GM23338 (cell line): ENCODE measurements around the gene CHST6. TPM values are rescaled to one million over a fixed set of nuclear protein-coding genes. Genes with fewer than 3 reads are reported as not detected.
A peak's percentile ranks its signal among the peaks of the same experiment; 100 is the strongest.

Experiments
- ATAC-seq: fragments of 200-7000 bp; cut with Tn5 transposase; 3 replicates; pipeline ENCODE4 v1.9.1; 2020
- DNase-seq: peaks from one replicate; pipeline ENCODE4 v3.0.0-alpha.2; 2015; ENCODE audit warnings: low spot score
- H2AFZ ChIP-seq: fragments of 200-600 bp; sonication (generic); 2 replicates; pipeline ENCODE4 v1.8.0; 2016; ENCODE audit warnings: antibody characterized with exemption, mild to moderate bottlenecking, moderate library complexity
- H3F3A ChIP-seq: fragments of 200-600 bp; sonication (generic); replicated peaks from 2 replicates; pipeline ENCODE4 v1.8.0; 2017; ENCODE audit warnings: antibody characterized with exemption, mixed run types, low read depth
- H3K27ac ChIP-seq: fragments of 200-600 bp; sonication (generic); 2 replicates; pipeline ENCODE4 v1.6.1; 2016; ENCODE audit warnings: low read depth
- H3K27me3 ChIP-seq: fragments of 200-600 bp; sonication (generic); 2 replicates; pipeline ENCODE4 v1.8.0; 2016; ENCODE audit warnings: mild to moderate bottlenecking, mixed run types, moderate library complexity; ENCODE audit not compliant: insufficient read depth
- H3K36me3 ChIP-seq: fragments of 200-600 bp; sonication (generic); 2 replicates; pipeline ENCODE4 v1.8.0; 2016; ENCODE audit warnings: mild to moderate bottlenecking; ENCODE audit not compliant: insufficient read depth
- H3K4me1 ChIP-seq: fragments of 200-600 bp; sonication (generic); 2 replicates; pipeline ENCODE4 v1.8.0; 2016; ENCODE audit warnings: mild to moderate bottlenecking, moderate library complexity; ENCODE audit not compliant: insufficient read depth
- H3K4me2 ChIP-seq: fragments of 200-600 bp; sonication (generic); 2 replicates; pipeline ENCODE4 v1.7.1; 2017; ENCODE audit warnings: mixed run types
- H3K4me3 ChIP-seq: fragments of 200-600 bp; sonication (generic); 2 replicates; pipeline ENCODE4 v1.6.1; 2016; ENCODE audit warnings: mixed run types
- H3K79me2 ChIP-seq: fragments of 200-600 bp; sonication (generic); replicated peaks from 2 replicates; pipeline ENCODE4 v1.8.0; 2017; ENCODE audit warnings: mild to moderate bottlenecking; ENCODE audit not compliant: insufficient read depth
- H3K9me2 ChIP-seq: fragments of 200-600 bp; sonication (generic); 2 replicates; pipeline ENCODE4 v1.8.0; 2017; ENCODE audit not compliant: insufficient read depth
- H4K20me1 ChIP-seq: fragments of 200-600 bp; sonication (generic); replicated peaks from 2 replicates; pipeline ENCODE4 v1.8.0; 2017; ENCODE audit warnings: mild to moderate bottlenecking; ENCODE audit not compliant: insufficient read depth
- H3K27ac Mint-ChIP-seq: 2 replicates; pipeline ENCODE4 v1.8.0; 2020; ENCODE audit warnings: inconsistent platforms, mild to moderate bottlenecking, moderate library complexity, mixed read lengths
- H3K27me3 Mint-ChIP-seq: 3 replicates; pipeline ENCODE4 v1.8.0; 2022; ENCODE audit warnings: low read depth, mild to moderate bottlenecking, moderate library complexity, mixed read lengths, inconsistent platforms; ENCODE audit not compliant: insufficient read depth, poor library complexity
- H3K36me3 Mint-ChIP-seq: 3 replicates; pipeline ENCODE4 v1.8.0; 2021; ENCODE audit warnings: low read depth, mild to moderate bottlenecking, inconsistent platforms, moderate library complexity, mixed read lengths
- H3K4me1 Mint-ChIP-seq: 3 replicates; pipeline ENCODE4 v1.8.0; 2020; ENCODE audit warnings: mild to moderate bottlenecking, inconsistent platforms, mixed read lengths
- H3K4me3 Mint-ChIP-seq: 3 replicates; pipeline ENCODE4 v1.8.0; 2021; ENCODE audit warnings: moderate library complexity, mild to moderate bottlenecking, inconsistent platforms, mixed read lengths
- H3K9me3 Mint-ChIP-seq: 3 replicates; pipeline ENCODE4 v1.8.0; 2020; ENCODE audit warnings: moderate library complexity, mild to moderate bottlenecking, inconsistent platforms, mixed read lengths
- CREB1 ChIP-seq: fragments of 250-450 bp; sonication (Bioruptor Pico); IDR thresholded peaks from 2 replicates; pipeline ENCODE4 v1.5.0; 2020; ENCODE audit warnings: low read depth, mild to moderate bottlenecking, moderate library complexity
- EZH2 ChIP-seq: fragments of 200-600 bp; sonication (generic); IDR thresholded peaks from one replicate; pipeline ENCODE4 v1.8.0; 2017; ENCODE audit warnings: antibody characterized with exemption, mild to moderate bottlenecking, low read depth; ENCODE audit not compliant: unreplicated experiment
- EZH2phosphoT487 ChIP-seq: fragments of 200-600 bp; sonication (generic); IDR thresholded peaks from one replicate; pipeline ENCODE4 v1.8.1; 2018; ENCODE audit warnings: antibody characterized with exemption; ENCODE audit not compliant: unreplicated experiment
- JUNB ChIP-seq: IDR thresholded peaks from one replicate; pipeline ENCODE4 v1.6.1; 2016; ENCODE audit warnings: antibody characterized with exemption; ENCODE audit not compliant: unreplicated experiment
- NANOG ChIP-seq: IDR thresholded peaks from 2 replicates; pipeline ENCODE4 v1.6.1; 2016; ENCODE audit warnings: antibody characterized with exemption, borderline replicate concordance
- POLR2AphosphoS5 ChIP-seq: IDR thresholded peaks from 2 replicates; pipeline ENCODE4 v1.6.1; 2016; ENCODE audit warnings: antibody characterized with exemption, low read depth
- STAT1 ChIP-seq: IDR thresholded peaks from one replicate; pipeline ENCODE4 v1.6.1; 2016; ENCODE audit warnings: antibody characterized with exemption; ENCODE audit not compliant: unreplicated experiment
- ZNF114 ChIP-seq: fragments of 250-450 bp; sonication (Bioruptor Pico); IDR thresholded peaks from 2 replicates; pipeline ENCODE4 v1.5.0; 2020; ENCODE audit warnings: mild to moderate bottlenecking, moderate library complexity
- ZNF331 ChIP-seq: fragments of 250-450 bp; sonication (Bioruptor Pico); IDR thresholded peaks from 2 replicates; pipeline ENCODE4 v1.5.0; 2020; ENCODE audit warnings: low read depth, mild to moderate bottlenecking, moderate library complexity
- polyA plus RNA-seq: library from polyadenylated mRNA; unstranded; fragments of >200 nt; fragmentation: Nextera tagmentation; extraction: Ambion mirVana; gene quantifications from 2 replicates; pipeline ENCODE4 v1.2.1, GENCODE V29; 2016
- total RNA-seq: library from RNA; depleted of rRNA; stranded (reverse); fragments of >200 nt; shearing (Covaris generic); gene quantifications from 2 replicates; pipeline ENCODE4 v1.2.3, GENCODE V29; 2014
- TF ChIP-seq, protein P1 (sequence below): fragments of 250-450 bp; sonication (Bioruptor Pico); IDR thresholded peaks from 2 replicates; pipeline ENCODE4 v1.5.0; 2020; ENCODE audit warnings: mild to moderate bottlenecking, moderate library complexity
- TF ChIP-seq, protein P2 (sequence below), 2 experiments: fragments of 200-600 bp in 1 of 2; sonication (generic) in 1 of 2; conservative IDR thresholded peaks; 2 replicates each; pipeline versions ENCODE4 v1.5.1 to v1.6.1; 2016 to 2017; ENCODE audit warnings: antibody characterized with exemption in 2 of 2, low read depth in 2 of 2, mild to moderate bottlenecking in 2 of 2, moderate library complexity in 1 of 2
- TF ChIP-seq, protein P3 (sequence below): IDR thresholded peaks from 2 replicates; pipeline ENCODE4 v1.6.1; 2016; ENCODE audit warnings: antibody characterized with exemption
- TF ChIP-seq, protein P4 (sequence below): IDR thresholded peaks from one replicate; pipeline ENCODE4 v1.6.1; 2018; ENCODE audit warnings: antibody characterized with exemption; ENCODE audit not compliant: unreplicated experiment

CHST6 gene
- total and polyA plus RNA-seq, 2 experiments from 2014 or later: 2.7 to 22.2 TPM

DNA sequence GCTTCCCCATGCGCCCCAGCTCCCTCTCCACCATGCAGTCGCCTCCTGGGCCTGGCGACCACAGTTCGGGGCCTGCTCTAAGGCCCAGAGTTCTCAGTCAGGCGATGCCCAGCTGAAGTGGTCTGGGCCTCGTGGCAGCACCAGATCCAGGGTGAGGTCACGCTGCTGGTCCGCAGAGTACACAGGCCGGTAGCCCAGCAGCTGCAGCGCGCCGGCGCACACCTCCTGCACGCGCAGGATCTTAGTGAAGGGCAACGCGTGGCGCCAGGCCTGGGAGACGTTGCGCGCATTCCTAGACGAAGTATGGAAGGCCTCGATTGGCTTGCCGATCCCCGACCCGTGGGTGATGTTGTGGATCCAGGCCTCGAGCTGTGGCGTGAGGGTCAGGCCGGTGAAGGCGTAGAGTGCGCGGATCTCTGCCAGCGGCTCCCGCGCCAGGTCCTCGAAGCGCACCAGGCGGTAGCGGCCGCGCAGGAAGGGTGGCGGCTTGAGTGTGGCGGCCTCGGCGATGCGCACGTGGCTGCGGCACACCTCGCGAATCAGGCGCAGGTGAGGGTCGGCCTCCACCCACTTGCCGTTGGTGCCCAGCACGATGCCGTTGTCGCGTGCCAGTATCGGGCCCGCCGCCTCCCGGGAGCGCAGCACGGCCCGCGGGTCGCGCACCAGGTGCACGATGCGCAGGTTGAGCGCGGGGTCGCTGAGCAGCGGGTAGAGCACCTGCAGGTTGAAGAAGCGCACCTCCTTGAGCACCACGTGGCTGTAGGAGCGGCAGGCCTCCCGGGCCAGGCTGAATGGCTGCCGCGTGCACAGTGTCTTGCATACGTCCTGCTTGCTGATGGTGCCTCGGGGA, 34.0 kb upstream of the CHST6 start:
- Histone ChIP-seq H2AFZ (peak overlapping the region; percentile 28; the same call in 1 of the 2 replicates), H4K20me1 (no peaks in the 10 kb centered on the region), H3K36me3 (no peaks in the 10 kb centered on the region), H3K9me2 (no peaks in the 10 kb centered on the region), H3K4me3 (no peak overlapping the region), H3K27me3 (no peaks in the 10 kb centered on the region), H3K4me1 (no peaks in the 10 kb centered on the region), H3F3A (no peaks in the 10 kb centered on the region), H3K4me2 (no peak overlapping the region), H3K79me2 (no peaks in the 10 kb centered on the region), H3K27ac (no peak overlapping the region)
- H3K27me3 Mint-ChIP-seq: peaks cover 14% of the 10 kb centered on the region
- H3K9me3 Mint-ChIP-seq: peaks cover 3% of the 10 kb centered on the region; the same call in 1 of the 3 replicates
- TF ChIP-seq POLR2AphosphoS5 (no peak), ZNF331 (CRISPR knock-in tag) (no peak), EZH2phosphoT487 (no peak), EZH2 (no peak), NANOG (no peak), CREB1 (CRISPR knock-in tag) (no peak), ZNF114 (no peak), STAT1 (no peak), JUNB (no peak)
- TF ChIP-seq, protein P1, sequence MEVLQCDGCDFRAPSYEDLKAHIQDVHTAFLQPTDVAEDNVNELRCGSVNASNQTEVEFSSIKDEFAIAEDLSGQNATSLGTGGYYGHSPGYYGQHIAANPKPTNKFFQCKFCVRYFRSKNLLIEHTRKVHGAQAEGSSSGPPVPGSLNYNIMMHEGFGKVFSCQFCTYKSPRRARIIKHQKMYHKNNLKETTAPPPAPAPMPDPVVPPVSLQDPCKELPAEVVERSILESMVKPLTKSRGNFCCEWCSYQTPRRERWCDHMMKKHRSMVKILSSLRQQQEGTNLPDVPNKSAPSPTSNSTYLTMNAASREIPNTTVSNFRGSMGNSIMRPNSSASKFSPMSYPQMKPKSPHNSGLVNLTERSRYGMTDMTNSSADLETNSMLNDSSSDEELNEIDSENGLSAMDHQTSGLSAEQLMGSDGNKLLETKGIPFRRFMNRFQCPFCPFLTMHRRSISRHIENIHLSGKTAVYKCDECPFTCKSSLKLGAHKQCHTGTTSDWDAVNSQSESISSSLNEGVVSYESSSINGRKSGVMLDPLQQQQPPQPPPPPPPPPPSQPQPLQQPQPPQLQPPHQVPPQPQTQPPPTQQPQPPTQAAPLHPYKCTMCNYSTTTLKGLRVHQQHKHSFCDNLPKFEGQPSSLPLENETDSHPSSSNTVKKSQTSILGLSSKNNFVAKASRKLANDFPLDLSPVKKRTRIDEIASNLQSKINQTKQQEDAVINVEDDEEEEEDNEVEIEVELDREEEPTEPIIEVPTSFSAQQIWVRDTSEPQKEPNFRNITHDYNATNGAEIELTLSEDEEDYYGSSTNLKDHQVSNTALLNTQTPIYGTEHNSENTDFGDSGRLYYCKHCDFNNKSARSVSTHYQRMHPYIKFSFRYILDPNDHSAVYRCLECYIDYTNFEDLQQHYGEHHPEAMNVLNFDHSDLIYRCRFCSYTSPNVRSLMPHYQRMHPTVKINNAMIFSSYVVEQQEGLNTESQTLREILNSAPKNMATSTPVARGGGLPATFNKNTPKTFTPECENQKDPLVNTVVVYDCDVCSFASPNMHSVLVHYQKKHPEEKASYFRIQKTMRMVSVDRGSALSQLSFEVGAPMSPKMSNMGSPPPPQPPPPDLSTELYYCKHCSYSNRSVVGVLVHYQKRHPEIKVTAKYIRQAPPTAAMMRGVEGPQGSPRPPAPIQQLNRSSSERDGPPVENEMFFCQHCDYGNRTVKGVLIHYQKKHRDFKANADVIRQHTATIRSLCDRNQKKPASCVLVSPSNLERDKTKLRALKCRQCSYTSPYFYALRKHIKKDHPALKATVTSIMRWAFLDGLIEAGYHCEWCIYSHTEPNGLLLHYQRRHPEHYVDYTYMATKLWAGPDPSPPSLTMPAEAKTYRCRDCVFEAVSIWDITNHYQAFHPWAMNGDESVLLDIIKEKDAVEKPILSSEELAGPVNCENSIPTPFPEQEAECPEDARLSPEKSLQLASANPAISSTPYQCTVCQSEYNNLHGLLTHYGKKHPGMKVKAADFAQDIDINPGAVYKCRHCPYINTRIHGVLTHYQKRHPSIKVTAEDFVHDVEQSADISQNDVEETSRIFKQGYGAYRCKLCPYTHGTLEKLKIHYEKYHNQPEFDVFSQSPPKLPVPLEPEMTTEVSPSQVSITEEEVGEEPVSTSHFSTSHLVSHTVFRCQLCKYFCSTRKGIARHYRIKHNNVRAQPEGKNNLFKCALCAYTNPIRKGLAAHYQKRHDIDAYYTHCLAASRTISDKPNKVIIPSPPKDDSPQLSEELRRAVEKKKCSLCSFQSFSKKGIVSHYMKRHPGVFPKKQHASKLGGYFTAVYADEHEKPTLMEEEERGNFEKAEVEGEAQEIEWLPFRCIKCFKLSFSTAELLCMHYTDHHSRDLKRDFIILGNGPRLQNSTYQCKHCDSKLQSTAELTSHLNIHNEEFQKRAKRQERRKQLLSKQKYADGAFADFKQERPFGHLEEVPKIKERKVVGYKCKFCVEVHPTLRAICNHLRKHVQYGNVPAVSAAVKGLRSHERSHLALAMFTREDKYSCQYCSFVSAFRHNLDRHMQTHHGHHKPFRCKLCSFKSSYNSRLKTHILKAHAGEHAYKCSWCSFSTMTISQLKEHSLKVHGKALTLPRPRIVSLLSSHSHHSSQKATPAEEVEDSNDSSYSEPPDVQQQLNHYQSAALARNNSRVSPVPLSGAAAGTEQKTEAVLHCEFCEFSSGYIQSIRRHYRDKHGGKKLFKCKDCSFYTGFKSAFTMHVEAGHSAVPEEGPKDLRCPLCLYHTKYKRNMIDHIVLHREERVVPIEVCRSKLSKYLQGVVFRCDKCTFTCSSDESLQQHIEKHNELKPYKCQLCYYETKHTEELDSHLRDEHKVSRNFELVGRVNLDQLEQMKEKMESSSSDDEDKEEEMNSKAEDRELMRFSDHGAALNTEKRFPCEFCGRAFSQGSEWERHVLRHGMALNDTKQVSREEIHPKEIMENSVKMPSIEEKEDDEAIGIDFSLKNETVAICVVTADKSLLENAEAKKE (CRISPR knock-in tag): no peak
- TF ChIP-seq, protein P2, sequence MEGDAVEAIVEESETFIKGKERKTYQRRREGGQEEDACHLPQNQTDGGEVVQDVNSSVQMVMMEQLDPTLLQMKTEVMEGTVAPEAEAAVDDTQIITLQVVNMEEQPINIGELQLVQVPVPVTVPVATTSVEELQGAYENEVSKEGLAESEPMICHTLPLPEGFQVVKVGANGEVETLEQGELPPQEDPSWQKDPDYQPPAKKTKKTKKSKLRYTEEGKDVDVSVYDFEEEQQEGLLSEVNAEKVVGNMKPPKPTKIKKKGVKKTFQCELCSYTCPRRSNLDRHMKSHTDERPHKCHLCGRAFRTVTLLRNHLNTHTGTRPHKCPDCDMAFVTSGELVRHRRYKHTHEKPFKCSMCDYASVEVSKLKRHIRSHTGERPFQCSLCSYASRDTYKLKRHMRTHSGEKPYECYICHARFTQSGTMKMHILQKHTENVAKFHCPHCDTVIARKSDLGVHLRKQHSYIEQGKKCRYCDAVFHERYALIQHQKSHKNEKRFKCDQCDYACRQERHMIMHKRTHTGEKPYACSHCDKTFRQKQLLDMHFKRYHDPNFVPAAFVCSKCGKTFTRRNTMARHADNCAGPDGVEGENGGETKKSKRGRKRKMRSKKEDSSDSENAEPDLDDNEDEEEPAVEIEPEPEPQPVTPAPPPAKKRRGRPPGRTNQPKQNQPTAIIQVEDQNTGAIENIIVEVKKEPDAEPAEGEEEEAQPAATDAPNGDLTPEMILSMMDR (conservative IDR thresholded peaks at IDR 0.05; ENCODE audit: low read depth in 2 of 2): no peak
- TF ChIP-seq, protein P3, sequence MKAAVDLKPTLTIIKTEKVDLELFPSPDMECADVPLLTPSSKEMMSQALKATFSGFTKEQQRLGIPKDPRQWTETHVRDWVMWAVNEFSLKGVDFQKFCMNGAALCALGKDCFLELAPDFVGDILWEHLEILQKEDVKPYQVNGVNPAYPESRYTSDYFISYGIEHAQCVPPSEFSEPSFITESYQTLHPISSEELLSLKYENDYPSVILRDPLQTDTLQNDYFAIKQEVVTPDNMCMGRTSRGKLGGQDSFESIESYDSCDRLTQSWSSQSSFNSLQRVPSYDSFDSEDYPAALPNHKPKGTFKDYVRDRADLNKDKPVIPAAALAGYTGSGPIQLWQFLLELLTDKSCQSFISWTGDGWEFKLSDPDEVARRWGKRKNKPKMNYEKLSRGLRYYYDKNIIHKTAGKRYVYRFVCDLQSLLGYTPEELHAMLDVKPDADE: no peak
- TF ChIP-seq, protein P4, sequence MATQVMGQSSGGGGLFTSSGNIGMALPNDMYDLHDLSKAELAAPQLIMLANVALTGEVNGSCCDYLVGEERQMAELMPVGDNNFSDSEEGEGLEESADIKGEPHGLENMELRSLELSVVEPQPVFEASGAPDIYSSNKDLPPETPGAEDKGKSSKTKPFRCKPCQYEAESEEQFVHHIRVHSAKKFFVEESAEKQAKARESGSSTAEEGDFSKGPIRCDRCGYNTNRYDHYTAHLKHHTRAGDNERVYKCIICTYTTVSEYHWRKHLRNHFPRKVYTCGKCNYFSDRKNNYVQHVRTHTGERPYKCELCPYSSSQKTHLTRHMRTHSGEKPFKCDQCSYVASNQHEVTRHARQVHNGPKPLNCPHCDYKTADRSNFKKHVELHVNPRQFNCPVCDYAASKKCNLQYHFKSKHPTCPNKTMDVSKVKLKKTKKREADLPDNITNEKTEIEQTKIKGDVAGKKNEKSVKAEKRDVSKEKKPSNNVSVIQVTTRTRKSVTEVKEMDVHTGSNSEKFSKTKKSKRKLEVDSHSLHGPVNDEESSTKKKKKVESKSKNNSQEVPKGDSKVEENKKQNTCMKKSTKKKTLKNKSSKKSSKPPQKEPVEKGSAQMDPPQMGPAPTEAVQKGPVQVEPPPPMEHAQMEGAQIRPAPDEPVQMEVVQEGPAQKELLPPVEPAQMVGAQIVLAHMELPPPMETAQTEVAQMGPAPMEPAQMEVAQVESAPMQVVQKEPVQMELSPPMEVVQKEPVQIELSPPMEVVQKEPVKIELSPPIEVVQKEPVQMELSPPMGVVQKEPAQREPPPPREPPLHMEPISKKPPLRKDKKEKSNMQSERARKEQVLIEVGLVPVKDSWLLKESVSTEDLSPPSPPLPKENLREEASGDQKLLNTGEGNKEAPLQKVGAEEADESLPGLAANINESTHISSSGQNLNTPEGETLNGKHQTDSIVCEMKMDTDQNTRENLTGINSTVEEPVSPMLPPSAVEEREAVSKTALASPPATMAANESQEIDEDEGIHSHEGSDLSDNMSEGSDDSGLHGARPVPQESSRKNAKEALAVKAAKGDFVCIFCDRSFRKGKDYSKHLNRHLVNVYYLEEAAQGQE: no peak
- DNase-seq (no peak), ATAC-seq (peak; percentile 32)
- no peak overlapping the region for H3K27ac Mint-ChIP-seq
- H3K4me3 Mint-ChIP-seq: no peak overlapping the region
- 0 out of 3 replicates have a peak, but pooled peaks cover 5% of the 10 kb centered on the region for H3K4me1 Mint-ChIP-seq
- H3K36me3 Mint-ChIP-seq: no peaks in the 10 kb centered on the region
